GM23338 (cell line): ENCODE results near the gene PFKFB1. TPM values are rescaled to one million over a fixed set of nuclear protein-coding genes. Genes with fewer than 3 reads are reported as not detected.
A peak's percentile ranks its signal among the peaks of the same experiment; 100 is the strongest.

Experiments used
- ATAC-seq: fragments of 200-7000 bp; cut with Tn5 transposase; 3 replicates; pipeline ENCODE4 v1.9.1; 2020
- DNase-seq: peaks from one replicate; pipeline ENCODE4 v3.0.0-alpha.2; 2015; ENCODE audit warnings: low spot score
- H2AFZ ChIP-seq: fragments of 200-600 bp; sonication (generic); 2 replicates; pipeline ENCODE4 v1.8.0; 2016; ENCODE audit warnings: antibody characterized with exemption, mild to moderate bottlenecking, moderate library complexity
- H3F3A ChIP-seq: fragments of 200-600 bp; sonication (generic); replicated peaks from 2 replicates; pipeline ENCODE4 v1.8.0; 2017; ENCODE audit warnings: antibody characterized with exemption, mixed run types, low read depth
- H3K27ac ChIP-seq: fragments of 200-600 bp; sonication (generic); 2 replicates; pipeline ENCODE4 v1.6.1; 2016; ENCODE audit warnings: low read depth
- H3K27me3 ChIP-seq: fragments of 200-600 bp; sonication (generic); 2 replicates; pipeline ENCODE4 v1.8.0; 2016; ENCODE audit warnings: mild to moderate bottlenecking, mixed run types, moderate library complexity; ENCODE audit not compliant: insufficient read depth
- H3K36me3 ChIP-seq: fragments of 200-600 bp; sonication (generic); 2 replicates; pipeline ENCODE4 v1.8.0; 2016; ENCODE audit warnings: mild to moderate bottlenecking; ENCODE audit not compliant: insufficient read depth
- H3K4me1 ChIP-seq: fragments of 200-600 bp; sonication (generic); 2 replicates; pipeline ENCODE4 v1.8.0; 2016; ENCODE audit warnings: mild to moderate bottlenecking, moderate library complexity; ENCODE audit not compliant: insufficient read depth
- H3K4me2 ChIP-seq: fragments of 200-600 bp; sonication (generic); 2 replicates; pipeline ENCODE4 v1.7.1; 2017; ENCODE audit warnings: mixed run types
- H3K4me3 ChIP-seq: fragments of 200-600 bp; sonication (generic); 2 replicates; pipeline ENCODE4 v1.6.1; 2016; ENCODE audit warnings: mixed run types
- H3K79me2 ChIP-seq: fragments of 200-600 bp; sonication (generic); replicated peaks from 2 replicates; pipeline ENCODE4 v1.8.0; 2017; ENCODE audit warnings: mild to moderate bottlenecking; ENCODE audit not compliant: insufficient read depth
- H3K9me2 ChIP-seq: fragments of 200-600 bp; sonication (generic); 2 replicates; pipeline ENCODE4 v1.8.0; 2017; ENCODE audit not compliant: insufficient read depth
- H4K20me1 ChIP-seq: fragments of 200-600 bp; sonication (generic); replicated peaks from 2 replicates; pipeline ENCODE4 v1.8.0; 2017; ENCODE audit warnings: mild to moderate bottlenecking; ENCODE audit not compliant: insufficient read depth
- H3K27ac Mint-ChIP-seq: 2 replicates; pipeline ENCODE4 v1.8.0; 2020; ENCODE audit warnings: inconsistent platforms, mild to moderate bottlenecking, moderate library complexity, mixed read lengths
- H3K27me3 Mint-ChIP-seq: 3 replicates; pipeline ENCODE4 v1.8.0; 2022; ENCODE audit warnings: low read depth, mild to moderate bottlenecking, moderate library complexity, mixed read lengths, inconsistent platforms; ENCODE audit not compliant: insufficient read depth, poor library complexity
- H3K36me3 Mint-ChIP-seq: 3 replicates; pipeline ENCODE4 v1.8.0; 2021; ENCODE audit warnings: low read depth, mild to moderate bottlenecking, inconsistent platforms, moderate library complexity, mixed read lengths
- H3K4me1 Mint-ChIP-seq: 3 replicates; pipeline ENCODE4 v1.8.0; 2020; ENCODE audit warnings: mild to moderate bottlenecking, inconsistent platforms, mixed read lengths
- H3K4me3 Mint-ChIP-seq: 3 replicates; pipeline ENCODE4 v1.8.0; 2021; ENCODE audit warnings: moderate library complexity, mild to moderate bottlenecking, inconsistent platforms, mixed read lengths
- H3K9me3 Mint-ChIP-seq: 3 replicates; pipeline ENCODE4 v1.8.0; 2020; ENCODE audit warnings: moderate library complexity, mild to moderate bottlenecking, inconsistent platforms, mixed read lengths
- CREB1 ChIP-seq: fragments of 250-450 bp; sonication (Bioruptor Pico); IDR thresholded peaks from 2 replicates; pipeline ENCODE4 v1.5.0; 2020; ENCODE audit warnings: low read depth, mild to moderate bottlenecking, moderate library complexity
- ETS1 ChIP-seq: IDR thresholded peaks from 2 replicates; pipeline ENCODE4 v1.6.1; 2016; ENCODE audit warnings: antibody characterized with exemption
- EZH2 ChIP-seq: fragments of 200-600 bp; sonication (generic); IDR thresholded peaks from one replicate; pipeline ENCODE4 v1.8.0; 2017; ENCODE audit warnings: antibody characterized with exemption, mild to moderate bottlenecking, low read depth; ENCODE audit not compliant: unreplicated experiment
- EZH2phosphoT487 ChIP-seq: fragments of 200-600 bp; sonication (generic); IDR thresholded peaks from one replicate; pipeline ENCODE4 v1.8.1; 2018; ENCODE audit warnings: antibody characterized with exemption; ENCODE audit not compliant: unreplicated experiment
- JUNB ChIP-seq: IDR thresholded peaks from one replicate; pipeline ENCODE4 v1.6.1; 2016; ENCODE audit warnings: antibody characterized with exemption; ENCODE audit not compliant: unreplicated experiment
- NANOG ChIP-seq: IDR thresholded peaks from 2 replicates; pipeline ENCODE4 v1.6.1; 2016; ENCODE audit warnings: antibody characterized with exemption, borderline replicate concordance
- POLR2AphosphoS5 ChIP-seq: IDR thresholded peaks from 2 replicates; pipeline ENCODE4 v1.6.1; 2016; ENCODE audit warnings: antibody characterized with exemption, low read depth
- REST ChIP-seq: IDR thresholded peaks from one replicate; pipeline ENCODE4 v1.6.1; 2018; ENCODE audit warnings: antibody characterized with exemption; ENCODE audit not compliant: unreplicated experiment
- STAT1 ChIP-seq: IDR thresholded peaks from one replicate; pipeline ENCODE4 v1.6.1; 2016; ENCODE audit warnings: antibody characterized with exemption; ENCODE audit not compliant: unreplicated experiment
- ZNF114 ChIP-seq: fragments of 250-450 bp; sonication (Bioruptor Pico); IDR thresholded peaks from 2 replicates; pipeline ENCODE4 v1.5.0; 2020; ENCODE audit warnings: mild to moderate bottlenecking, moderate library complexity
- ZNF331 ChIP-seq: fragments of 250-450 bp; sonication (Bioruptor Pico); IDR thresholded peaks from 2 replicates; pipeline ENCODE4 v1.5.0; 2020; ENCODE audit warnings: low read depth, mild to moderate bottlenecking, moderate library complexity
- ZNF462 ChIP-seq: fragments of 250-450 bp; sonication (Bioruptor Pico); IDR thresholded peaks from 2 replicates; pipeline ENCODE4 v1.5.0; 2020; ENCODE audit warnings: mild to moderate bottlenecking, moderate library complexity
- polyA plus RNA-seq: library from polyadenylated mRNA; unstranded; fragments of >200 nt; fragmentation: Nextera tagmentation; extraction: Ambion mirVana; gene quantifications from 2 replicates; pipeline ENCODE4 v1.2.1, GENCODE V29; 2016
- total RNA-seq: library from RNA; depleted of rRNA; stranded (reverse); fragments of >200 nt; shearing (Covaris generic); gene quantifications from 2 replicates; pipeline ENCODE4 v1.2.3, GENCODE V29; 2014

Gene PFKFB1
- total and polyA plus RNA-seq, 2 experiments from 2014 or later: not detected

GRCh38 chrX:54999717-55000598 lies 6.0 kb upstream of the PFKFB1 start, which contains the start of gene APEX2 (continued):
- TF ChIP-seq ZNF462 (CRISPR knock-in tag): no peak
- no peak for TF ChIP-seq EZH2
- TF ChIP-seq POLR2AphosphoS5: peak; percentile 55
- no peak for TF ChIP-seq EZH2phosphoT487
- TF ChIP-seq JUNB: no peak
- TF ChIP-seq CREB1 (CRISPR knock-in tag): peak; percentile 24; the same call in 1 of the 2 replicates
- no peak for TF ChIP-seq NANOG
- TF ChIP-seq STAT1: no peak
- TF ChIP-seq ZNF331 (CRISPR knock-in tag): no peak

- no peak for ATAC-seq
- no peak overlapping the region for H3K27ac ChIP-seq
- peaks cover 1% of the 10 kb centered on the region; the same call in 2 of the 3 replicates for H3K36me3 Mint-ChIP-seq
- TF ChIP-seq STAT1 (no peak), ETS1 (no peak), ZNF114 (CRISPR knock-in tag) (no peak), REST (no peak)
Observed at GRCh38 chrX:54995621-54996020, 1.6 kb upstream of the PFKFB1 start.

More at GRCh38 chrX:54995621-54996020, 1.6 kb upstream of the PFKFB1 start:
- H3K9me2 ChIP-seq: no peaks in the 10 kb centered on the region
- no peak for DNase-seq
- Mint-ChIP-seq H3K27ac (no peak overlapping the region), H3K9me3 (no peaks in the 10 kb centered on the region; the same call in 2 of the 3 replicates), H3K4me3 (no peak overlapping the region), H3K27me3 (peaks cover 4% of the 10 kb centered on the region), H3K4me1 (no peaks in the 10 kb centered on the region)
- no peak overlapping the region for H3K4me3 ChIP-seq
- no peaks in the 10 kb centered on the region for H4K20me1 ChIP-seq
- no peaks in the 10 kb centered on the region for H3K4me1 ChIP-seq
- H3F3A ChIP-seq: no peaks in the 10 kb centered on the region
- no peak overlapping the region for H3K4me2 ChIP-seq
- H3K36me3 ChIP-seq: no peaks in the 10 kb centered on the region
- peaks cover 2% of the 10 kb centered on the region for H3K79me2 ChIP-seq
- H2AFZ ChIP-seq: no peak overlapping the region
- no peaks in the 10 kb centered on the region for H3K27me3 ChIP-seq
